Liver (tissue), 9 donors: ENCODE measurements around the gene DRG2. TPM values are rescaled to one million over a fixed set of nuclear protein-coding genes. Genes with fewer than 3 reads are reported as not detected.

Source experiments
- DNase-seq: peaks from one replicate; pipeline ENCODE4 v3.0.0-alpha.2; 2017; ENCODE audit warnings: low spot score
- H3K27ac ChIP-seq, 2 donors: one replicate each; pipeline ENCODE4 v1.7.0; 2013; ENCODE audit warnings: inconsistent platforms in 2 of 2, low read length in 2 of 2, control low read depth in 1 of 2, low read depth in 1 of 2, mild to moderate bottlenecking in 1 of 2
- H3K27me3 ChIP-seq, 4 donors: one replicate each; pipeline versions ENCODE4 v1.6.1 to v1.7.0; 2013; ENCODE audit warnings: low read length in 3 of 4, inconsistent platforms in 1 of 4, mild to moderate bottlenecking in 1 of 4, moderate library complexity in 1 of 4; ENCODE audit not compliant: control insufficient read depth in 4 of 4, insufficient read depth in 4 of 4
- H3K36me3 ChIP-seq, 4 donors: one replicate each; pipeline versions ENCODE4 v1.6.1 to v1.7.0; 2013; ENCODE audit warnings: low read length in 3 of 4, mild to moderate bottlenecking in 3 of 4, low read depth in 1 of 4, moderate library complexity in 1 of 4; ENCODE audit not compliant: control insufficient read depth in 4 of 4, insufficient read depth in 3 of 4
- H3K4me1 ChIP-seq, 4 donors: one replicate each; pipeline versions ENCODE4 v1.6.1 to v1.7.0; 2013; ENCODE audit warnings: low read length in 3 of 4, mild to moderate bottlenecking in 3 of 4, moderate library complexity in 1 of 4; ENCODE audit not compliant: control insufficient read depth in 4 of 4, insufficient read depth in 4 of 4
- H3K4me3 ChIP-seq, 3 donors: one replicate each; pipeline versions ENCODE4 v1.6.1 to v1.7.0; 2013; ENCODE audit warnings: low read length in 3 of 3, control low read depth in 1 of 3, low read depth in 1 of 3, mild to moderate bottlenecking in 1 of 3
- H3K9ac ChIP-seq, 2 donors: one replicate each; pipeline ENCODE4 v1.7.0; 2013; ENCODE audit warnings: low read length in 2 of 2, mild to moderate bottlenecking in 2 of 2, moderate library complexity in 2 of 2, control low read depth in 1 of 2, low read depth in 1 of 2
- H3K9me3 ChIP-seq, 4 donors: one replicate each; pipeline versions ENCODE4 v1.6.1 to v1.7.0; 2013; ENCODE audit warnings: low read length in 3 of 4; ENCODE audit not compliant: control insufficient read depth in 4 of 4
- EGR1 ChIP-seq, 2 donors: IDR thresholded peaks; 2 replicates each; pipeline ENCODE4 v1.6.1; 2016 to 2018; ENCODE audit warnings: antibody characterized with exemption in 2 of 2, low read depth in 2 of 2
- FOXA1 ChIP-seq: IDR thresholded peaks from 2 replicates; pipeline ENCODE4 v1.6.1; 2016; ENCODE audit warnings: antibody characterized with exemption
- FOXA2 ChIP-seq: IDR thresholded peaks from 2 replicates; pipeline ENCODE4 v1.6.1; 2016; ENCODE audit warnings: antibody characterized with exemption
- GABPA ChIP-seq, 2 donors: IDR thresholded peaks in 1 of 2; conservative IDR thresholded peaks in 1 of 2; 2 replicates each; pipeline ENCODE4 v1.6.1; 2016; ENCODE audit warnings: antibody characterized with exemption in 2 of 2, mild to moderate bottlenecking in 1 of 2, moderate library complexity in 1 of 2
- HNF4A ChIP-seq, 2 donors: conservative IDR thresholded peaks; 2 replicates each; pipeline ENCODE4 v1.6.1; 2016; ENCODE audit warnings: antibody characterized with exemption in 2 of 2, mild to moderate bottlenecking in 2 of 2
- HNF4G ChIP-seq: IDR thresholded peaks from 2 replicates; pipeline ENCODE4 v1.6.1; 2016; ENCODE audit warnings: antibody characterized with exemption
- JUND ChIP-seq, 2 donors: IDR thresholded peaks; 2 replicates each; pipeline ENCODE4 v1.6.1; 2016; ENCODE audit warnings: antibody characterized with exemption in 2 of 2
- MAX ChIP-seq: IDR thresholded peaks from 2 replicates; pipeline ENCODE4 v1.6.1; 2016; ENCODE audit warnings: antibody characterized with exemption
- NR2F2 ChIP-seq: IDR thresholded peaks from 2 replicates; pipeline ENCODE4 v1.6.1; 2016; ENCODE audit warnings: antibody characterized with exemption
- RAD21 ChIP-seq, 2 donors: IDR thresholded peaks; 2 replicates each; pipeline ENCODE4 v1.6.1; 2016; ENCODE audit warnings: antibody characterized with exemption in 2 of 2, mild to moderate bottlenecking in 2 of 2
- REST ChIP-seq: IDR thresholded peaks from 2 replicates; pipeline ENCODE4 v1.6.1; 2016; ENCODE audit warnings: antibody characterized with exemption, mild to moderate bottlenecking
- RXRA ChIP-seq, 2 donors: IDR thresholded peaks; 2 replicates each; pipeline ENCODE4 v1.6.1; 2017 to 2018; ENCODE audit warnings: antibody characterized with exemption in 2 of 2, mild to moderate bottlenecking in 1 of 2
- SP1 ChIP-seq: IDR thresholded peaks from 2 replicates; pipeline ENCODE4 v1.6.1; 2018; ENCODE audit warnings: antibody characterized with exemption, mild to moderate bottlenecking
- TAF1 ChIP-seq: conservative IDR thresholded peaks from 2 replicates; pipeline ENCODE4 v1.6.1; 2016; ENCODE audit warnings: antibody characterized with exemption, mild to moderate bottlenecking
- YY1 ChIP-seq: IDR thresholded peaks from 2 replicates; pipeline ENCODE4 v1.6.1; 2016; ENCODE audit warnings: antibody characterized with exemption, mild to moderate bottlenecking
- ZBTB33 ChIP-seq: IDR thresholded peaks from 2 replicates; pipeline ENCODE4 v1.6.1; 2016; ENCODE audit warnings: antibody characterized with exemption
- WGBS: extraction: QIAGEN DNeasy Blood & Tissue Kit; methylation state at CpG from one replicate; pipeline ENCODE4 v1.1.7; 2013; 5-methylcytosine and 5-hydroxymethylcytosine counted together
- polyA plus RNA-seq, 2 donors: library from polyadenylated mRNA; stranded (reverse) in 1 of 2; unstranded in 1 of 2; fragments of 200-250 nt in 1 of 2; fragments of >200 nt in 1 of 2; fragmentation: Nextera tagmentation in 1 of 2; extraction: Ambion mirVana in 1 of 2; gene quantifications; one replicate each; pipeline versions ENCODE4 v1.2.1 to v1.2.3, GENCODE V29; 2013 to 2015
- total RNA-seq, 2 donors: library from RNA; depleted of rRNA; stranded (reverse); fragments of >200 nt; gene quantifications; one replicate each; pipeline ENCODE4 v1.2.3, GENCODE V29; 2014
- donor health status: healthy.
- donor health status: healthy.
- donor health status: healthy.
- donor health status: healthy.
- donor health status: healthy.

Gene DRG2
- total and polyA plus RNA-seq, 4 donors: 10.9 to 24.9 (median 18.6) TPM

- whole genome bisulfite sequencing: 96% methylated on average over 2 of the region's 2 CpGs
- H3K27me3 ChIP-seq: no peaks in the 10 kb centered on the region
- H3K9me3 ChIP-seq: no peaks in the 10 kb centered on the region
- H3K4me3 ChIP-seq: no peak overlapping the region
- no peaks in the 10 kb centered on the region for H3K36me3 ChIP-seq
- no peak for DNase-seq
- TF ChIP-seq REST (no peak), RAD21 (IDR thresholded peaks at IDR 0.05) (no peak), EGR1 (IDR thresholded peaks at IDR 0.05; ENCODE audit: low read depth in 2 of 2) (no peak), FOXA1 (no peak), GABPA (IDR thresholded peaks at IDR 0.05 in 1 of 2, conservative IDR thresholded peaks at IDR 0.05 in 1 of 2) (no peak), RXRA (IDR thresholded peaks at IDR 0.05) (no peak), JUND (IDR thresholded peaks at IDR 0.05) (no peak), HNF4A (conservative IDR thresholded peaks at IDR 0.05) (no peak), HNF4G (no peak), SP1 (no peak), ZBTB33 (no peak), FOXA2 (no peak), NR2F2 (no peak)
- H3K27ac ChIP-seq: no peak overlapping the region
- no peaks in the 10 kb centered on the region for H3K4me1 ChIP-seq
- H3K9ac ChIP-seq: no peak overlapping the region
Observed at GRCh38 chr17:18146259-18146658, 58.5 kb downstream of the DRG2 start.

- no peaks in the 10 kb centered on the region for H3K9me3 ChIP-seq
Observed at GRCh38 chr17:18146980-18147379, 59.2 kb downstream of the DRG2 start.

More at GRCh38 chr17:18146980-18147379, 59.2 kb downstream of the DRG2 start:
- H3K9ac ChIP-seq: no peak overlapping the region
- DNase-seq: no peak
- H3K27me3 ChIP-seq: no peaks in the 10 kb centered on the region
- 92% methylated on average over 3 of the region's 3 CpGs for WGBS
- TF ChIP-seq GABPA (IDR thresholded peaks at IDR 0.05 in 1 of 2, conservative IDR thresholded peaks at IDR 0.05 in 1 of 2): no peak
- TF ChIP-seq RAD21 (IDR thresholded peaks at IDR 0.05): no peak
- TF ChIP-seq MAX: no peak
- TF ChIP-seq HNF4A (conservative IDR thresholded peaks at IDR 0.05): no peak
- TF ChIP-seq NR2F2: no peak
- TF ChIP-seq FOXA2: no peak
- TF ChIP-seq TAF1: no peak
- no peak for TF ChIP-seq REST
- TF ChIP-seq EGR1 (IDR thresholded peaks at IDR 0.05; ENCODE audit: low read depth in 2 of 2): no peak
- TF ChIP-seq ZBTB33: no peak
- TF ChIP-seq JUND (IDR thresholded peaks at IDR 0.05): no peak
- TF ChIP-seq FOXA1: no peak
- TF ChIP-seq SP1: no peak
- TF ChIP-seq YY1: no peak
- TF ChIP-seq HNF4G: no peak
- no peaks in the 10 kb centered on the region for H3K36me3 ChIP-seq
- H3K4me1 ChIP-seq: no peaks in the 10 kb centered on the region
- no peak overlapping the region for H3K27ac ChIP-seq
- H3K4me3 ChIP-seq: no peak overlapping the region
